Ovary (tissue), 9 donors: ENCODE data around the gene CCDC178. TPM values are rescaled to one million over a fixed set of nuclear protein-coding genes. Genes with fewer than 3 reads are reported as not detected.

Experiments
- DNase-seq, 5 donors: peaks; one replicate each; pipeline ENCODE4 v3.0.0-alpha.2; 2019 to 2020
- H3K27ac ChIP-seq, 2 donors: fragments of 200-600 bp; one replicate each; pipeline versions ENCODE4 v1.5.1 to v1.8.0; 2019 to 2022
- H3K27me3 ChIP-seq: fragments of 200-600 bp; one replicate; pipeline ENCODE4 v1.8.0; 2022
- H3K36me3 ChIP-seq: fragments of 200-600 bp; sonication (generic); one replicate; pipeline ENCODE4 v1.5.1; 2019
- H3K4me1 ChIP-seq: one replicate; pipeline ENCODE4 v1.8.1; 2013; ENCODE audit warnings: mild to moderate bottlenecking, moderate library complexity; ENCODE audit not compliant: insufficient read depth
- H3K4me3 ChIP-seq: fragments of 200-600 bp; sonication (generic); one replicate; pipeline ENCODE4 v1.5.1; 2017
- H3K9me3 ChIP-seq, 2 donors: fragments of 200-600 bp in 1 of 2; sonication (generic) in 1 of 2; one replicate each; pipeline versions ENCODE4 v1.5.1 to v1.8.1; 2013 to 2019; ENCODE audit warnings: mild to moderate bottlenecking in 1 of 2, moderate library complexity in 1 of 2
- EP300 ChIP-seq: sonication (generic); formaldehyde crosslinking; IDR thresholded peaks from one replicate; pipeline ENCODE4 v1.6.1; 2017; ENCODE audit warnings: antibody characterized with exemption
- POLR2A ChIP-seq: fragments of 450-650 bp; IDR thresholded peaks from one replicate; pipeline ENCODE4 v1.6.1; 2017; ENCODE audit warnings: antibody characterized with exemption, mild to moderate bottlenecking, moderate library complexity
- WGBS, 3 donors: extraction: QIAGEN DNeasy Blood & Tissue Kit in 1 of 3; methylation state at CpG; one replicate each; pipeline versions ENCODE4 v1.1.5 to v1.1.7; 2013 to 2017; 5-methylcytosine and 5-hydroxymethylcytosine counted together
- intact Hi-C, 4 donors: fragments of 100-400 bp; cut with DNase I; formaldehyde crosslinking; loops; one replicate each; pipeline versions ENCODE4 v1.11.0 to v1.15.1; 2022 to 2023
- polyA plus RNA-seq, 2 donors: library from polyadenylated mRNA; stranded (reverse); fragments of 200-250 nt in 1 of 2; fragments of 350-450 nt in 1 of 2; fragmentation: Illumina TruSeq in 1 of 2; extraction: RNeasy Lipid Tissue Mini Kit (QIAGEN cat#74804) in 1 of 2; gene quantifications; one replicate each; pipeline ENCODE4 v1.2.3, GENCODE V29; 2013 to 2014
- total RNA-seq, 7 donors: library from RNA; depleted of rRNA in 2 of 7; stranded (reverse); fragments of >200 nt in 2 of 7; fragmentation: NEBNext Ultra II Directional in 3 of 7; extraction: Animal tissue kit (Norgen Biotek cat#: 25700) in 3 of 7; gene quantifications; one replicate each; pipeline versions ENCODE4 v1.1.0 to v1.2.4, GENCODE V29; 2016 to 2023
- TF ChIP-seq, protein P1 (sequence below), 3 donors: fragments of 450-650 bp in 2 of 3; fragments of 200-600 bp in 1 of 3; IDR thresholded peaks; one replicate each; pipeline versions ENCODE4 v1.5.1 to v1.8.0; 2016 to 2022; ENCODE audit warnings: antibody characterized with exemption in 3 of 3, mild to moderate bottlenecking in 1 of 3
- donor health status: DM: no; HTN: no; CAD: no; lungs with moderate emphysema.
- donor health status: DM: no; HTN: no; CAD: no.
- donor health status: Bipolar disorder and iron deficiency.
- donor health status: DM: yes; HTN: yes; CAD: no.
- donor health status: DM: no; HTN: no; CAD: no.
- donor health status: DM: yes; HTN: yes; CAD: no.

The CCDC178 gene
- total and polyA plus RNA-seq, 9 donors: 2.4 to 11.8 (median 5.1) TPM

DNA sequence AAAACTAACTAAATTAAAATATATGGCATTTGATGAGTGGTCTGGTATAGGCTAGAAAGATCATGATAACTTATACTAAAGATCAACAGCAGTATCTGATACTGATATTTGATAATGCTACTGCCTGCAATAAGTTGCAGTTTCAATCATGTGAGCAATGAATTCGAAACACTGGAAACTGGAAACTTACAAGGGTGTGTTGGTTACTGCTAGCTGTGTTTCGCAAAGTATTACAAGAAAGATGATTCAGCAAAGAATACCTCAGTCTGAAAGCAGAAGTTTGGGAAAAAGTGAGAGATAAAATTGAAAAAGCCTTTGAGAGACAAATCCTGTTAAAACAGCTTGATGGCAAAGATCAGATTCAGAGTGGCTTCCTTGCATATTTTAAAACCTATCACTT is 294.5 kb downstream of the CCDC178 start:
- DNase-seq: no peak
- Histone ChIP-seq H3K36me3 (no peaks in the 10 kb centered on the region), H3K27ac (no peak overlapping the region), H3K4me1 (no peaks in the 10 kb centered on the region), H3K9me3 (no peaks in the 10 kb centered on the region), H3K4me3 (no peak overlapping the region), H3K27me3 (no peaks in the 10 kb centered on the region)
- TF ChIP-seq EP300: no peak
- no peak for TF ChIP-seq POLR2A
- TF ChIP-seq, protein P1, sequence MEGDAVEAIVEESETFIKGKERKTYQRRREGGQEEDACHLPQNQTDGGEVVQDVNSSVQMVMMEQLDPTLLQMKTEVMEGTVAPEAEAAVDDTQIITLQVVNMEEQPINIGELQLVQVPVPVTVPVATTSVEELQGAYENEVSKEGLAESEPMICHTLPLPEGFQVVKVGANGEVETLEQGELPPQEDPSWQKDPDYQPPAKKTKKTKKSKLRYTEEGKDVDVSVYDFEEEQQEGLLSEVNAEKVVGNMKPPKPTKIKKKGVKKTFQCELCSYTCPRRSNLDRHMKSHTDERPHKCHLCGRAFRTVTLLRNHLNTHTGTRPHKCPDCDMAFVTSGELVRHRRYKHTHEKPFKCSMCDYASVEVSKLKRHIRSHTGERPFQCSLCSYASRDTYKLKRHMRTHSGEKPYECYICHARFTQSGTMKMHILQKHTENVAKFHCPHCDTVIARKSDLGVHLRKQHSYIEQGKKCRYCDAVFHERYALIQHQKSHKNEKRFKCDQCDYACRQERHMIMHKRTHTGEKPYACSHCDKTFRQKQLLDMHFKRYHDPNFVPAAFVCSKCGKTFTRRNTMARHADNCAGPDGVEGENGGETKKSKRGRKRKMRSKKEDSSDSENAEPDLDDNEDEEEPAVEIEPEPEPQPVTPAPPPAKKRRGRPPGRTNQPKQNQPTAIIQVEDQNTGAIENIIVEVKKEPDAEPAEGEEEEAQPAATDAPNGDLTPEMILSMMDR (IDR thresholded peaks at IDR 0.05): no peak
- intact Hi-C loops: no loop called here
- 91 to 94% (median 91%) methylated on average over 2 of the region's 2 CpGs for WGBS, 3 donors

DNA sequence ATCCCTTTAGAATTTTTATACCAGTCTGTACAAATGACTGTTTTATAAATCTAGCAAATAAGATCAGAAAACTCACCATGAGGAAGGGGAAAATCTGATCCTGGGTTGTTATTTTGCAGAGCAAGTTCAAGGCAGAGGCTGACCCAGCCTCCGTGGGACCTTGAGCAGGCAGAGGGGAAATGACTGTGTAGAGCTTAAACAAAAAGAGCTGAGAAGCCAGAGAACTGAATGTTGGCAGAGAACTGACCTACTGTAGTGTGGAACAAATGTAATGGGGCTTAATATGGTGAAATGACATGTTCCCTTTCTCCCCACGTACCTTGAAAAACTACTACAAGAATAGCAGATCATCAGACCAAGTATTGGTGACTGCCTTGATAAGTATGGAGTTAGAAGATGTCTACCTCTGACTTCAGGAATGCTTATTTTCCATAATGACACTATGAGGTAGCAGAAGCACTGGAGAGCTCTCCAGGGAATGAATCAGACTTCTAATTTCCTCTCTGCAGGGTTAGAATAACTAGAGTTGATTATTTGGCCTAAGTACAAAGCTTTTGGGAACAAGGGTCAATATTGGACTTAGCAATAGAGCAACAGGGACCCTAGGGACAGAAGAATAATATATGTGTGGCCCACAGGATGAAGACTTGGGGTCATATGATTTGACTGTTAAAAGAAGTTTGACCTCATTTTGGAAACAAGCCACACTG is 304.4 kb downstream of the CCDC178 start:
- Histone ChIP-seq H3K27ac (no peak overlapping the region), H3K36me3 (no peaks in the 10 kb centered on the region), H3K4me3 (no peak overlapping the region), H3K4me1 (no peaks in the 10 kb centered on the region), H3K9me3 (no peaks in the 10 kb centered on the region), H3K27me3 (no peaks in the 10 kb centered on the region)
- WGBS, 3 donors: 39 to 55% (median 47%) methylated on average over 2 of the region's 2 CpGs
- intact Hi-C loops: no loop called here
- DNase-seq: no peak
- TF ChIP-seq EP300 (no peak), POLR2A (no peak)
- TF ChIP-seq, protein P1 (IDR thresholded peaks at IDR 0.05): no peak

DNA sequence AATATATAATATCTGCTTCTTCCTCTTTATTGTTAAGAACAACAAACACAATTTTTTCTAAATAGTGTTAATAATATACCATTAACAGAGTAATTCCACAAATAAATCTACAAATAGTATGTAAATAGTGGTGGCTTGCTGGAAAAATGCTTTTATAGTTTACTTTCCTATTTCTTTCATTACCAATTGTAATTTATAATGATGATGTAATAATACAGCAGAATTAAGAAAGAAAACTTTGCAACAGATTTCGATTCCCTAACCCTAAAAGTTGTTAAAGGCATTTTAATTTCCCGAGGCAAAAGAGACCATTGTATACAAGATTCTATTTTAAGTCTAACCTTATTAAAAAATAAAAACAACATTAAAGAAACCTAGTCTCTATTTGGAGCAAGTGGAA is 307.9 kb downstream of the CCDC178 start:
- no peak for DNase-seq
- 73 to 78% (median 75%) methylated on average over 2 of the region's 2 CpGs for WGBS, 3 donors
- H3K27me3 ChIP-seq: no peaks in the 10 kb centered on the region
- H3K4me1 ChIP-seq: no peaks in the 10 kb centered on the region
- no peak overlapping the region for H3K27ac ChIP-seq
- intact Hi-C loops: no loop called here
- TF ChIP-seq, protein P1 (IDR thresholded peaks at IDR 0.05): no peak
- TF ChIP-seq POLR2A (no peak), EP300 (no peak)
- no peak overlapping the region for H3K4me3 ChIP-seq
- no peaks in the 10 kb centered on the region for H3K36me3 ChIP-seq
- no peaks in the 10 kb centered on the region for H3K9me3 ChIP-seq

DNA sequence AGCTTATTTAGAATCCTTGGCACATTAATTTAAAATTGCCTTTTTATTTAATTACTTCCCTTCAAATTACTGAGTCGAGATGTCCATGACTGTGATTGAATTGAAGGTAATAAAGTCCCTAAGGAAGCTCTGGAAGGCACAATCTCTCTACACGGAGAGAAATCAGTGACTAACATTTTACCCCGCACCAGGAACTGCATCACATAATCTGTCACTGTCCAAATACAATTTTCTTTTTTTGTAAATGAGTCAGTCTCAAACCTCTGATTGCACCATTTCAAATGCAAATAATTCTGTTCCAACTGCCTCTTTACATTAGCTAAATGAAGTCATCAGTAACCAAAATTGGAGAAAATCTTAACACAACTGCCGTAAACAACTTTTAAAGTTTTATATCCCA is 311.9 kb downstream of the CCDC178 start:
- H3K4me3 ChIP-seq: no peak overlapping the region
- intact Hi-C loops: no loop called here
- 82 to 90% (median 85%) methylated on average over 4 of the region's 4 CpGs for WGBS, 3 donors

More for the DNA sequence above, 311.9 kb downstream of the CCDC178 start:
- DNase-seq: no peak
- no peak overlapping the region for H3K27ac ChIP-seq
- no peaks in the 10 kb centered on the region for H3K36me3 ChIP-seq
- TF ChIP-seq POLR2A (no peak), EP300 (no peak)
- TF ChIP-seq, protein P1 (IDR thresholded peaks at IDR 0.05): no peak
- H3K9me3 ChIP-seq: no peaks in the 10 kb centered on the region
- H3K27me3 ChIP-seq: no peaks in the 10 kb centered on the region
- H3K4me1 ChIP-seq: no peaks in the 10 kb centered on the region
